ENCODE data around the gene C4orf50.
"Not testable (repeated sequence)": the region's sequence is repeated elsewhere in the genome, so short reads cannot be mapped to it uniquely, and the experiment has no call there.

Gene C4orf50

GRCh38 chr4:5858020-5858769 lies 160.0 kb downstream of the C4orf50 start:
- DNase-seq (ENCODE audit: low read depth, low spot score), result peak; percentile 18

GRCh38 chr4:5857199-5857598 lies 161.0 kb downstream of the C4orf50 start:
- DNase-seq (ENCODE audit: low read depth, low spot score), result no peak

DNA sequence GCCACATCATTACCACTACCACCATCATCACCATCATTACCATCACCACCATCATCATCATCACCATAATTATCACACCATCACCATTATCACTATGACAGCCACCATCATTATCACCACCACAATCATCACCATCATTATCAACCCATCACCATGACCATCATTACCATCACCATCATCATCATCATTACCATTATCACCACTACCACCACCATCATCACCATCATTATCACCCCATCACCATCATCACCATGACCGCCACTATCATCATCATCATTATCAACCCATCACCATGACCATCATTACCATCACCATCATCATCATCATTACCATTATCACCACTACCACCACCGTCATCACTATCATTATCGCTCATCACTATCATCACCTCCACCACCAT lies 161.9 kb downstream of the C4orf50 start:
- not testable (repeated sequence) for DNase-seq (ENCODE audit: low read depth, low spot score)

DNA sequence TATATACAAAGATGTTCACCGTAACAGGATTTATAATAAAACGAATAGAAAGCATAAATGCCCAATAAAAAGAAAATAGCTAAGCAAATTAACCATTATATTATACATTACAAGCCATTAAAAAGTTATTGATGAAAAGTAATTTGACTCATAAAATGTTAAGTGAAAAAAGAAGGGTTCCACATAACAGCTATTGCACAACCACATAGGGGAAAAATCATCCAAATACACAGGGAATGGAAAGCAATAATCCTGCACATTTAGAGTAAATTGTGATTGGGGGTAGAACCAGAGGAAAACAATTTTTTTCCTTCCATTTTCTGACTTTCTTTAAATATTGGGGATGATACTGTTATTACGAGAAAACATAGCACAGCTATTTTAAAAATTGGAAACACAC lies 163.3 kb downstream of the C4orf50 start:
- DNase-seq (ENCODE audit: low read depth, low spot score), result no peak

DNA sequence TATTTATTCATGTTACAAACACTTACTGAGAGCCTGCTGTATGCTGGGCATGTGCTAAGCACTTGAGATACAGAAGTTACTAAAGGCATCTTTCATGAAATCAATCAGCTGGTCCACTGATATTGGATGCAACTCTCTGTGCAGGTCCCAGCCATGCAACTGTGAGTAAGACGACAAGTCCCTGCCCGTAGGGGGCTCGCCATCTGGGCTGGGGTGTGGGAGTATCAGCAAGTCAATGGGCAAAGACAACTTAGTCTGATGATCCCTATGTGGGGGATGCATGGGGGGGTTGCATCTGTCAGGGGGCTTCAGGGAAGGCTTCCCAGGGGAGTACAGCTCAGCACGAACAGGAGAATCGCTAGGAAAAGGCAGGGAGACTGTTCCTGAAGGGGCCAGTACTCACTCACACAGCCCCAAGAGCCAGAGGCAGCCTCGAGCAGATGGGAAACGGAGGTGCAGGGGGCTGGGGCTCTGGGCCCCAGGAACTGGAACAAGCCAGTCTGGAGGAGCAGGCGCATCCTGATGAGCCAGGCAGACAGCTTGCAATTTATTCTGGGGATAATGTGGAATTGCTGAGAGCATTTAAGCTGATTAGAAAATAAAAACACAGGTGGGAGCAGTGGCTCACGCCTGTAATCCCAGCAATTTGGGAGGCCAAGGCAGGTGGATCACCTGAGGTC lies 165.6 kb downstream of the C4orf50 start:
- no peak for DNase-seq (ENCODE audit: low read depth, low spot score)

GRCh38 chr4:5851637-5852301 lies 166.5 kb downstream of the C4orf50 start:
- no peak for DNase-seq (ENCODE audit: low read depth, low spot score)
